Measurements from ENCODE around the gene KNCN.

The KNCN gene

DNA sequence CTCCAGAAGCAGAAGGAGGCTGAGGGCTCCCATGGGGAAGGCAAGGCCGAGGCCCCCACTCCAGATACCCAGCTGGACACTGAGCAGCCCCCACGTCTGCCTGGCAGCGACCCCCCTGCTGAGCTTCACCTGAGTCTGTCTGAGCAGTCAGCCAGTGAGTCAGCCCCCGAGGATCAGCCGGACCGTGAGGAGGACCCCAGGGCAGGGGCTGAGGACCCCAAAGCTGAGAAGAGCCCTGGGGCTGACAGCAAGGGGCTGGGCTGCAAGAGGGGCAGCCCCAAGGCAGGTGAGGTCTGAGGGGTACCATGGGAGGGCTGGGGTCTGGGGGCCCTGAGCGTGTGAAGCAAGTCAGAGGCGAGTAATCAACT lies 40.5 kb downstream of the KNCN start:
- DNase-seq (ENCODE audit: extremely low spot score, insufficient read length, low read depth), result no peak
- no peak for FAIRE-seq

DNA sequence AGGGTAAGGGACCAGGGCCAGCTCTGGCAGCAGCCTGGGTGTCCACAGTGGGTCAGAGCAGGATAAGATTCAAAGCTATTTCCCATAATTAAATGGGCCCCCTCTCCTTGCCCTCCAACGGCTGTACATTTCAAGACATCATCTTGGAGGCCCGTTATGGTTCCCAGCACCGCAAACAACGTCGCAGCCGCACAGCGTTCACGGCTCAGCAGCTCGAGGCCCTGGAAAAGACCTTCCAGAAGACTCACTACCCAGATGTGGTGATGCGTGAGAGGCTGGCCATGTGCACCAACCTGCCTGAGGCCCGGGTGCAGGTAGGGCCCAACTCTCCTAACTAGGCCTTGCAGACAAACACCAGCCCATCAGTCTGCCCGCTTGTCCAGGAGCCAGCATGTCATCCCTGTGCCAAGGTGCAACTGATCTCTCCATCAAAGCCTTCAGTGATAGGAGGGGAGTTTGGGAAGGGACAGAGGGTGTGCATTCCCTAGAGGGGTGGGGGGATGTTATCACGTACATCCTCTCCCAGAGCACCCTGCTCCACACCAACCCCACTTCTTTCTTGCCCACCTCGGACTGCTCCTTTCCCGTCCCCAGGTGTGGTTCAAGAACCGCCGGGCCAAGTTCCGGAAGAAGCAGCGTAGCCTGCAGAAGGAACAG lies 41.0 kb downstream of the KNCN start:
- DNase-seq (ENCODE audit: extremely low spot score, insufficient read length, low read depth), result no peak
- no peak for FAIRE-seq

DNA sequence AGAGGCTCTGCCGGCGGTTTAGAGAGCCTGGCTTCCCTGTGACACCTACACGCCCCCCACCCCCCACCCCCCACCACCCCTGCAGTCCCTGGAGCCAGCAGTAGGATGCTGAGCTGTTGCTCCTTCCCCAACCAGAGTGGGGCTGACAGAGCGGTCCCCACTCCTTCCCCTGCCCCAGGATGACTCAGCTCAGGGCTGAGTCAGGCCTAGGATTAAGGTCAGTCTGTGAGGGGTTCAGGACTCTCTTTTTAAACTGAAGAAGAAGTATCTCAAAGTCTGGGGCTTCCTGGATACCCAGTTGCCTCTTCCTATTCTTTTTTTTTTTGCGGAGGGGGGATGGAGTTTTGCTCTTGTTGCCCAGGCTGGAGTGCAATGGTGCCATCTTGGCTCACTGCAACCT lies 42.7 kb downstream of the KNCN start:
- DNase-seq (ENCODE audit: extremely low spot score, insufficient read length, low read depth) (no peak), FAIRE-seq (no peak)

DNA sequence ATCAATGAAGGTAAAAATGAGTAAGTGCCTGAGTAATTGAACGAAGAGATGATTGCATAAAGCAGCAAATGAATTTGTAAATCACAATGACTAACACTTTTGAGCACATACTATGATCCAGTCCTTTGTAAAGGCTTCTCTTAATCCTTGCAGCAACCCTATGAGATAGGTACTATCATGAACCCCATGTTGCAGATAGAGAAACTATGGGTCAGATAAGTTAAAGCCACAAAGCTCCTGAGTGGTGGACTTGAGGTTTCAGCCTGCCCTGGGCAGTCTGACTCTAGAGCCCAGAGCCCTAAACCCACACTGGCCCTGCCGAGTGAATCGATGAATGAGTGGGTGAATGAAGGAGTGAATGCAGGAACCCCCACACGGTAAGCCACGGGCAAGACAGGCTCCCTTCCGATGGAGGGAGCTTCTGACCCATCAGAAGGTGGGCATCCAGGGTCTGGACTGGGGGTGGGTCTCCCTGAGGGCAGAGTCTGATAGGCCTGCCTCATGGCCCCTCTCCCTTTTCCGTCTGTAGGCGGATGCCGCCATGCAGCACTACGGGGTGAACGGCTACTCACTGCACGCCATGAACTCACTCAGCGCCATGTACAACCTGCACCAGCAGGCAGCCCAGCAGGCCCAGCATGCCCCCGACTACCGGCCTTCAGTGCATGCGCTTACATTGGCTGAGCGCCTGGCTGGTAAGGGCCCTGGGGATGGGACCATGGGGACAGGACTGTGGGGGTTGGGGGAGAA lies 44.8 kb downstream of the KNCN start:
- no peak for DNase-seq (ENCODE audit: extremely low spot score, insufficient read length, low read depth)
- no peak for FAIRE-seq

DNA sequence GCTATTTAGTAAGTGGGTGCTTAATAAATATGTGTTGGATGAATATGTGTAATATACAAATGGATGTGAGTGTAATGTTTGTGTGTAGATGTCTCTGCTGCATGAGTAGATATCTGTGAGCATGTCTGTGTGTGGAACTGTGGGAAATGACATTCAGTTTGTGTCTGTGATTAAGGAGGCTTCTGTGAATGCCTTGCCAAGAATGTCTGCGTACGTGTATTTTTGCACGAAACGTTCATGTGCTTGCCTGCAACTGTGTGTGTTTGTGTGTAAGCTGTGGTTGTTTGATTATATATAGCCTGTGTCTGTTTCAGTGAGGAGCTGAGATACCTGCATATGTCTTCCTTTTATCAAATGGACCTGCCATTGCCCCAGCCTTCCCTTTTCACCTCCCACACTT lies 48.0 kb downstream of the KNCN start:
- no peak for FAIRE-seq
- DNase-seq (ENCODE audit: extremely low spot score, insufficient read length, low read depth), result no peak

DNA sequence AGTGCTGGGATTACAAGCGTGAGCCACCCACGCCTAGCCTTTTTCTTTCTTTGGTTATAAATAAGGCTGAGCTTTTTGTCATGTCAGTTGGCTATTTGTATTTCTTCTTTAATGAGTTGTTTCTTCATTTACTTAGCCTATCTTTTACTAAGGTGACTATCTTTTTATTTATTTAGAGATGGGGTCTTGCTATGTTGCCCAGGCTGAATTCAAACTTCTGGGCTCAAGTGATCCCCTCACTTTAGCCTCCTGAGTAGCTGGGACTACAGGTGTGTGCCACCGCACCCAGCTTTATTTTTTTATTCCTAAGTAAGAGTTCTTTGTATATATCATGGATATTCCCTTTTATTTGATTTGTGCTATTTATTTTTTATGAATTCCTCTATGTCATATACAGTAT lies 49.9 kb downstream of the KNCN start:
- FAIRE-seq, result no peak
- DNase-seq (ENCODE audit: extremely low spot score, insufficient read length, low read depth), result no peak

DNA sequence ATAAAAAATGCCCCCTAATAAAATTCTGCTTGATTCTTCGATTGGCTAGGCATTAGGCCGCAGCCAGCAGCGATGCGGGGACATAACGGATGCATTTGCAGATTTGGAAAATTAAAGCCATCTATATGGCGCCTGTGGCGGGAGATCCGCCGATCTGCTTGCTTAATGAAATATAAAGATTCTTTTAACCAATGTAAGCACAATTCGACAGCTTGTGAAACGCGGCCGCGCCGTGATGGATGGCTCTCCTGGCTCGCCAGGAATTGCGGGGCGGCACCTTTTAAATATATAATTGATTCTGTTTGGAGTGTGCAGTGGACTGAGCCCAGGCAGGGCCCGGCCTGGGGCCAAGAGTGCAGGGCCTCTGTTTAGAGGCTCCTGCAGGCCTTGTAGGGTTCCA lies 53.8 kb downstream of the KNCN start:
- no peak for FAIRE-seq
- DNase-seq (ENCODE audit: extremely low spot score, insufficient read length, low read depth), result no peak

DNA sequence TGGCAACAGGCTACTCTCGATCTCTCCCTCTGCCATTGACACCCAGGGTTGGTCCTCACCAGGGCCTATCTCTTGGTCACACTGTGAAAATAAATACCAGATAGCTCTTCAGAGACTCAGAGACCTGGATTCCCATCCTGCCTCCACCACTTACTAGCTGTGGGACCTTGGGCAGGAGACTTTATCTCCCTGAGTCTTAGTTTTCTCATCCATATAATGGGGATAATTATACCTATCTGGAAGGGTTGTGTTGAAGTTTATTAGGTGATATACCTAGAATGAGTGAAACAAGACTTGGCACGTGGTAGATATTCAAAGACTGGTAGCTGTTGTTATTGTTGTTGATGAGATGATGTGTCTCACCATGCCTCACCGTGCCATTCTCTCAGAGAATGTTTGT lies 54.4 kb downstream of the KNCN start:
- DNase-seq (ENCODE audit: extremely low spot score, insufficient read length, low read depth) (no peak), FAIRE-seq (no peak)

DNA sequence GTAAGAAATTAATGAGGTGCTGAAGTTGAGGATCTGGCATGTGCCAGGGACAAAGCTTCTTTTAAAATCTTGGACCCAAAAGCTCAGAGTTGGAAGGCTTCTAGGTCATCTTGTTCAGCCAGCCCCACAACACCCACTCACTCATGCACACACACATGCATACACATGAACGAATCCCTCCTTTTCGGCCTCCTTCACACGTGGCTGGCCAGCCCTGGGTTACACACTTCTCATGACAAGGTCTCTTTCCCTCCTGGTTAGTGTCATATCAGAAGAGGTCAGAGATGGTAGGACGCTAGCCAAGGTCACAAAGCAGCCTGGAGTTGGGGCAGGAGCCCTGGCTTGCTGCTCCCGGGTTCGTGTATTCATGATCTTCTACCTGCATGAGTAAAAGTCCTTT lies 54.9 kb downstream of the KNCN start:
- DNase-seq (ENCODE audit: extremely low spot score, insufficient read length, low read depth) (no peak), FAIRE-seq (no peak)

DNA sequence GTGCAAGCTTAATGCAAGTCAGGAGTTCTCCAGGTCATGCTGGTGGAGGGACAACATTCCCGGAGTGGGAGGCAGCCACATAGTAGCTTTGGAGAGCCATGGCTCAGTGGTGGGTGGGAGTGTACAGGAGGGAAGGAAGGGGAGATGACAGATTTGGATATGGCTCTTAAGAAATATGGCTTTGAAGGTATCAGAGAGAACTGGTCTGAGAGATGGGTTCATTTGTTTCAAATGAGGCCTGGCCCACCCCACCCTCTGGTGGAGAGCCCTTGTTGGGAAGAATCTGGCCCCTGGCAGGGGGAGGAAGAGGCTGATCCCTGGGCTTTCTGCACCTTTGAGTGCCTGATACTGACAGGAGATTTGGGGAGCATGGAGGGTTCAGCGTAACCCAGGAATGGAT lies 55.7 kb downstream of the KNCN start:
- DNase-seq (ENCODE audit: extremely low spot score, insufficient read length, low read depth) (no peak), FAIRE-seq (no peak)

All from GM18507 (cell line).